ENCODE data around the gene UBE2F.

- TF ChIP-seq, protein P1, sequence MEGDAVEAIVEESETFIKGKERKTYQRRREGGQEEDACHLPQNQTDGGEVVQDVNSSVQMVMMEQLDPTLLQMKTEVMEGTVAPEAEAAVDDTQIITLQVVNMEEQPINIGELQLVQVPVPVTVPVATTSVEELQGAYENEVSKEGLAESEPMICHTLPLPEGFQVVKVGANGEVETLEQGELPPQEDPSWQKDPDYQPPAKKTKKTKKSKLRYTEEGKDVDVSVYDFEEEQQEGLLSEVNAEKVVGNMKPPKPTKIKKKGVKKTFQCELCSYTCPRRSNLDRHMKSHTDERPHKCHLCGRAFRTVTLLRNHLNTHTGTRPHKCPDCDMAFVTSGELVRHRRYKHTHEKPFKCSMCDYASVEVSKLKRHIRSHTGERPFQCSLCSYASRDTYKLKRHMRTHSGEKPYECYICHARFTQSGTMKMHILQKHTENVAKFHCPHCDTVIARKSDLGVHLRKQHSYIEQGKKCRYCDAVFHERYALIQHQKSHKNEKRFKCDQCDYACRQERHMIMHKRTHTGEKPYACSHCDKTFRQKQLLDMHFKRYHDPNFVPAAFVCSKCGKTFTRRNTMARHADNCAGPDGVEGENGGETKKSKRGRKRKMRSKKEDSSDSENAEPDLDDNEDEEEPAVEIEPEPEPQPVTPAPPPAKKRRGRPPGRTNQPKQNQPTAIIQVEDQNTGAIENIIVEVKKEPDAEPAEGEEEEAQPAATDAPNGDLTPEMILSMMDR (IDR thresholded peaks at IDR 0.05 in 4 of 5, conservative IDR thresholded peaks at IDR 0.05 in 1 of 5) = no peak
- no peak for TF ChIP-seq POLR2A (IDR thresholded peaks at IDR 0.05)
Observed at GRCh38 chr2:237952851-237953250, 14.0 kb upstream of the UBE2F start.
